NCI-H1436 (cell line): ENCODE results near the gene WWC1.

Experiments
- DNase-seq: peaks from one replicate; lab custom pipeline; 2025; lab: John Stamatoyannopoulos, UW

Gene WWC1

DNA sequence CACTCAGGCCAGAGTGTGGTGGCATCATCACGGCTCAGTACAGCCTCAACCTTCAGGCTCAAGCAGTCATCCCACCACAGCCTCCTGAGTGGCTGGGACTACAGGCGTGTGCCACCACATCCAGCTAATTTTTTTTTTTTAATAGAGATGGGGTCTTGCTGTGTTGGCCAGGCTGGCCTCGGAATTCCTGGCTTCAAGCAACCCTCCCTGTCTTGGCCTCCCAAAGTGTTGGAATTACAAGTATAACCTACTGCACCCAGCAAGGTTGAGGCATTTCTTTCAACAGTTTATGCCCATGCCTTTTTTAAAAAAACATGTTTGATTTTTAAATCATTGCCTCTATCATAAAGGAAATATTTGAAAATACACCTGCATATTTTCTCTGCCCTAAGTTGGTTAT, 197.6 kb downstream of the WWC1 start:
- no peak for DNase-seq

GRCh38 chr5:168494057-168494555, 202.7 kb downstream of the WWC1 start:
- no peak for DNase-seq

GRCh38 chr5:168502563-168503237, 211.3 kb downstream of the WWC1 start:
- DNase-seq, result no peak

DNA sequence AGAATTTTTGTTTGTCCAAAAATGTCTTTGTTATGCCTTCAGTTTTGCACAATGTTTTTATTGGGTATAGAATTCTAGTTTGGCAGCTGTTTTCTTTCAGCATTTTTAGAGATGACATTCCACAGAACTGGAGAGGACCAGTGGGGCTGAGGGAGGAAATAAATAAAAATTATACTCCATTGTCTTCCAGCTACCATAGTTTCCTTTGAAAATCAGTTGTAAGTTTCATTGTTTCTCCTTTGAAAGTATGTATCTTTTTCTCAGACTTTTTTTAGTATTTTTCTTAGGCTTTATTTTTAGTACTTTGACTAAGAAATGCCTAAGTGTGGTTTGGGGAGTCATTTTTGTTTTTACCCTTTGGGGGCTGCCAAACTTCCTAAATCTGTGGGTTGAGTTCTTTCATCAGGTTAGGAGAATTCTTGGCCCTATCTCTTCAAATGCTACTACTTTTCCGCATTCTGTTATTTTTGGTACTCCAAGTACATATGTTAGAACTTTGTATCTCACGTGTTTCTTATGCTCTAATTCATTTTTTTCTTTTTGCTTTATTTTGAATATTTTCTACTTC, 222.5 kb downstream of the WWC1 start:
- DNase-seq, result no peak
